Measurements from ENCODE around the gene ZNF793. TPM values are rescaled to one million over a fixed set of nuclear protein-coding genes. Genes with fewer than 3 reads are reported as not detected.
A peak's percentile ranks its signal among the peaks of the same experiment; 100 is the strongest.

ZNF793 gene
- total and polyA plus RNA-seq, 2 experiments from 2014 or later: 8.0 to 11.4 TPM

- peaks cover 15% of the 10 kb centered on the region for H3K27me3 Mint-ChIP-seq (ENCODE audit: insufficient read depth, low read depth, poor library complexity)
- Histone ChIP-seq H3K27me3 (ENCODE audit: insufficient read depth) (no peaks in the 10 kb centered on the region), H3K4me1 (ENCODE audit: insufficient read depth) (peaks cover 7% of the 10 kb centered on the region; the same call in 1 of the 2 replicates), H3K4me2 (peak within 1 kb of the TSS; percentile 97), H3K27ac (ENCODE audit: low read depth) (no peak within 1 kb of the TSS), H3F3A (replicated peaks; ENCODE audit: low read depth) (no peaks in the 10 kb centered on the region), H3K79me2 (replicated peaks; ENCODE audit: insufficient read depth) (no peaks in the 10 kb centered on the region; the same call in 1 of the 2 replicates), H3K36me3 (ENCODE audit: insufficient read depth) (peaks cover 4% of the 10 kb centered on the region; the same call in 1 of the 2 replicates), H3K9me2 (ENCODE audit: insufficient read depth) (no peaks in the 10 kb centered on the region), H3K4me3 (peak within 1 kb of the TSS; percentile 99), H4K20me1 (replicated peaks; ENCODE audit: insufficient read depth) (no peaks in the 10 kb centered on the region), H2AFZ (peak within 1 kb of the TSS; percentile 100)
- peak within 1 kb of the TSS; percentile 98 for H3K4me3 Mint-ChIP-seq
- DNase-seq (ENCODE audit: low spot score) (peak; percentile 95), ATAC-seq (peak; percentile 84)
- H3K9me3 Mint-ChIP-seq: no peaks in the 10 kb centered on the region; the same call in 2 of the 3 replicates
- TF ChIP-seq EZH2 (IDR thresholded peaks at IDR 0.05; ENCODE audit: low read depth, unreplicated experiment) (no peak), REST (IDR thresholded peaks at IDR 0.05; ENCODE audit: unreplicated experiment) (no peak), ZNF114 (CRISPR knock-in tag; IDR thresholded peaks at IDR 0.05) (no peak), EZH2phosphoT487 (IDR thresholded peaks at IDR 0.05; ENCODE audit: unreplicated experiment) (no peak), CREB1 (CRISPR knock-in tag; IDR thresholded peaks at IDR 0.05; ENCODE audit: low read depth) (peak; percentile 60), ZNF462 (CRISPR knock-in tag; IDR thresholded peaks at IDR 0.05) (no peak), POLR2AphosphoS5 (IDR thresholded peaks at IDR 0.05; ENCODE audit: low read depth) (peak; percentile 71), JUNB (IDR thresholded peaks at IDR 0.05; ENCODE audit: unreplicated experiment) (no peak), CTCF (conservative IDR thresholded peaks at IDR 0.05; ENCODE audit: low read depth in 2 of 2) (no peak), STAT1 (IDR thresholded peaks at IDR 0.05; ENCODE audit: unreplicated experiment) (no peak), ETS1 (IDR thresholded peaks at IDR 0.05) (peak; percentile 88), NANOG (IDR thresholded peaks at IDR 0.05; ENCODE audit: borderline replicate concordance) (no peak), ZNF331 (CRISPR knock-in tag; IDR thresholded peaks at IDR 0.05; ENCODE audit: low read depth) (no peak)
- H3K36me3 Mint-ChIP-seq (ENCODE audit: low read depth): peaks cover 14% of the 10 kb centered on the region
- peaks cover 12% of the 10 kb centered on the region for H3K4me1 Mint-ChIP-seq
- peak within 1 kb of the TSS; percentile 14 for H3K27ac Mint-ChIP-seq
Observed at GRCh38 chr19:37468961-37469777, 37.6 kb upstream of the ZNF793 start, which contains the start of gene ZNF570. TSS of gene ZNF570 (plus strand) at chr19:37469356. CDS start at chr19:37470355, 999 bp downstream.

All from GM23338 (cell line).